ENCODE results near the gene RASAL1.

DNA sequence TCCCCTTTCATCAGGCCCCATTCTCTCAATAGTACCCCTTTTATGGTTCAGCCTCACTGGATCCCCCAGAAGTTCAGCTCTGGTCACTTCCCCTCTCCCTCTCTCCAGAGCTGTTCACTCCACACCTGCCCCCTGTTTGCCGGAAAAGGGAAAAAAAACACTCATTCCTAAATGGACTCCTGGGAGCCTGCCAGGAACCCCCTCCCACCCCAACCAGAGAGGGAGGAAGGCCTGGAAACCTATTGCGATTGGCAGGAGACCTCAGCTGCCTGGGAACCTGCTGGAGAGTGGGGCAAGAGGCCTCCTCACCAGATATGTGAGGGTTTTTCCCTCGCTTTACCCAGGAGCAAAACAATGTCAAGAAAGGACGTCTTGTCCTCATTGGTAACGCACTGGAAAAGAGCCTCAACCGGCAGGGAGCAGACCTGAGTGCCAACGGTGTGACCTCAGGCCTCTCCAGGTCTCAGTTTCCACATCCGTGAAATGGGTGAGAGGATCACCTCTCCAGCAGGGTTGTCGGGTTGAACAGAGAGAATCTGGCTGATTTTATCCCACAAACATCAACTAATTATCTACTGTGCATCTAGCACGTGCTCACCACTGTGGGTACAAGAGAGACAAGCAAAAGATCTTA, 74.4 kb downstream of the RASAL1 start:
- TF ChIP-seq, protein P1, sequence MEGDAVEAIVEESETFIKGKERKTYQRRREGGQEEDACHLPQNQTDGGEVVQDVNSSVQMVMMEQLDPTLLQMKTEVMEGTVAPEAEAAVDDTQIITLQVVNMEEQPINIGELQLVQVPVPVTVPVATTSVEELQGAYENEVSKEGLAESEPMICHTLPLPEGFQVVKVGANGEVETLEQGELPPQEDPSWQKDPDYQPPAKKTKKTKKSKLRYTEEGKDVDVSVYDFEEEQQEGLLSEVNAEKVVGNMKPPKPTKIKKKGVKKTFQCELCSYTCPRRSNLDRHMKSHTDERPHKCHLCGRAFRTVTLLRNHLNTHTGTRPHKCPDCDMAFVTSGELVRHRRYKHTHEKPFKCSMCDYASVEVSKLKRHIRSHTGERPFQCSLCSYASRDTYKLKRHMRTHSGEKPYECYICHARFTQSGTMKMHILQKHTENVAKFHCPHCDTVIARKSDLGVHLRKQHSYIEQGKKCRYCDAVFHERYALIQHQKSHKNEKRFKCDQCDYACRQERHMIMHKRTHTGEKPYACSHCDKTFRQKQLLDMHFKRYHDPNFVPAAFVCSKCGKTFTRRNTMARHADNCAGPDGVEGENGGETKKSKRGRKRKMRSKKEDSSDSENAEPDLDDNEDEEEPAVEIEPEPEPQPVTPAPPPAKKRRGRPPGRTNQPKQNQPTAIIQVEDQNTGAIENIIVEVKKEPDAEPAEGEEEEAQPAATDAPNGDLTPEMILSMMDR (IDR thresholded peaks at IDR 0.05), result no peak
- TF ChIP-seq EZH2 (IDR thresholded peaks at IDR 0.05) (no peak), EZH2phosphoT487 (IDR thresholded peaks at IDR 0.05) (no peak)
